H9 (cell line): ENCODE measurements around the gene SOX18. TPM values are rescaled to one million over a fixed set of nuclear protein-coding genes. Genes with fewer than 3 reads are reported as not detected.

ENCODE experiments used
- DNase-seq: peaks from one replicate; pipeline ENCODE4 v3.0.0-alpha.2; 2017
- H2AFZ ChIP-seq: one replicate; pipeline ENCODE4 v1.6.1; 2013; ENCODE audit warnings: mild to moderate bottlenecking, low read length, control low read depth, moderate library complexity
- H2AK5ac ChIP-seq: 2 replicates; pipeline ENCODE4 v1.6.1; 2013; ENCODE audit warnings: low read length, control low read depth, mixed read lengths; ENCODE audit not compliant: insufficient read length
- H2BK120ac ChIP-seq: one replicate; pipeline ENCODE4 v1.6.1; 2013; ENCODE audit warnings: low read depth, mild to moderate bottlenecking, low read length, control low read depth, inconsistent platforms; ENCODE audit not compliant: poor library complexity, severe bottlenecking
- H2BK12ac ChIP-seq: 2 replicates; pipeline ENCODE4 v1.6.1; 2013; ENCODE audit warnings: low read length, control low read depth, mixed read lengths, low read depth; ENCODE audit not compliant: insufficient read length
- H2BK15ac ChIP-seq: 2 replicates; pipeline ENCODE4 v1.6.1; 2013; ENCODE audit warnings: low read depth, low read length, control low read depth
- H2BK20ac ChIP-seq: one replicate; pipeline ENCODE4 v1.6.1; 2013; ENCODE audit warnings: low read depth, mild to moderate bottlenecking, low read length, control low read depth, inconsistent platforms; ENCODE audit not compliant: poor library complexity, severe bottlenecking
- H2BK5ac ChIP-seq: 2 replicates; pipeline ENCODE4 v1.6.1; 2013; ENCODE audit warnings: low read length, control low read depth, mixed read lengths; ENCODE audit not compliant: insufficient read length
- H3K14ac ChIP-seq: 2 replicates; pipeline ENCODE4 v1.6.1; 2013; ENCODE audit warnings: low read length, control low read depth; ENCODE audit not compliant: insufficient read depth
- H3K18ac ChIP-seq: 2 replicates; pipeline ENCODE4 v1.6.1; 2013; ENCODE audit warnings: low read depth, mild to moderate bottlenecking, mixed read lengths, low read length, control low read depth; ENCODE audit not compliant: insufficient read length
- H3K23ac ChIP-seq: 2 replicates; pipeline ENCODE4 v1.6.1; 2013; ENCODE audit warnings: low read length, control low read depth, mixed read lengths, low read depth; ENCODE audit not compliant: insufficient read length
- H3K23me2 ChIP-seq: 2 replicates; pipeline ENCODE4 v1.6.1; 2013; ENCODE audit warnings: low read depth, mild to moderate bottlenecking, mixed read lengths, low read length, control low read depth; ENCODE audit not compliant: insufficient read length, poor library complexity, severe bottlenecking
- H3K27ac ChIP-seq: 2 replicates; pipeline ENCODE4 v1.5.1; 2013; ENCODE audit warnings: low read length, control low read depth, mixed read lengths, low read depth; ENCODE audit not compliant: insufficient read length
- H3K27me3 ChIP-seq: 2 replicates; pipeline ENCODE4 v1.6.1; 2013; ENCODE audit warnings: low read length, control low read depth, inconsistent platforms; ENCODE audit not compliant: insufficient read depth
- H3K4ac ChIP-seq: 2 replicates; pipeline ENCODE4 v1.6.1; 2013; ENCODE audit warnings: low read depth, mild to moderate bottlenecking, control low read depth, inconsistent platforms, low read length, moderate library complexity
- H3K4me1 ChIP-seq: 2 replicates; pipeline ENCODE4 v1.6.1; 2013; ENCODE audit warnings: low read length, control low read depth, inconsistent platforms; ENCODE audit not compliant: insufficient read depth
- H3K4me2 ChIP-seq: 2 replicates; pipeline ENCODE4 v1.6.1; 2013; ENCODE audit warnings: low read length, control low read depth, mixed read lengths; ENCODE audit not compliant: insufficient read length, insufficient read depth
- H3K56ac ChIP-seq: 2 replicates; pipeline ENCODE4 v1.6.1; 2013; ENCODE audit warnings: low read depth, mild to moderate bottlenecking, mixed read lengths, low read length, control low read depth; ENCODE audit not compliant: insufficient read length
- H3K79me1 ChIP-seq: 2 replicates; pipeline ENCODE4 v1.6.1; 2013; ENCODE audit warnings: low read depth, mild to moderate bottlenecking, moderate library complexity, low read length, control low read depth, inconsistent platforms; ENCODE audit not compliant: insufficient read depth, poor library complexity, severe bottlenecking
- H3K79me2 ChIP-seq: 2 replicates; pipeline ENCODE4 v1.6.1; 2013; ENCODE audit warnings: low read length, control low read depth, inconsistent platforms; ENCODE audit not compliant: insufficient read depth
- H3K9ac ChIP-seq: 2 replicates; pipeline ENCODE4 v1.6.1; 2013; ENCODE audit warnings: low read length, control low read depth, mixed read lengths; ENCODE audit not compliant: insufficient read length; ENCODE audit errors: extremely low read depth
- H3K9me3 ChIP-seq: one replicate; pipeline ENCODE4 v1.6.1; 2013; ENCODE audit warnings: low read depth, low read length, inconsistent platforms; ENCODE audit not compliant: control insufficient read depth
- H3T11ph ChIP-seq: one replicate; pipeline ENCODE4 v1.6.1; 2013; ENCODE audit warnings: mild to moderate bottlenecking, low read length, control low read depth, inconsistent platforms
- H4K20me1 ChIP-seq: one replicate; pipeline ENCODE4 v1.6.1; 2013; ENCODE audit not compliant: control insufficient read depth, insufficient read length, insufficient read depth
- H4K5ac ChIP-seq: 2 replicates; pipeline ENCODE4 v1.6.1; 2013; ENCODE audit warnings: low read depth, mild to moderate bottlenecking, mixed read lengths, low read length, control low read depth; ENCODE audit not compliant: insufficient read length
- H4K8ac ChIP-seq: replicated peaks from 2 replicates; pipeline ENCODE4 v1.6.1; 2013; ENCODE audit warnings: low read length, control low read depth, mixed read lengths, low read depth; ENCODE audit not compliant: insufficient read length
- H4K91ac ChIP-seq: 2 replicates; pipeline ENCODE4 v1.6.1; 2013; ENCODE audit warnings: low read depth, mild to moderate bottlenecking, moderate library complexity, mixed read lengths, low read length, control low read depth; ENCODE audit not compliant: insufficient read length
- H3K27ac Mint-ChIP-seq, 3 experiments: 2 replicates in 2 of 3; 3 replicates in 1 of 3; pipeline ENCODE4 v1.8.0; 2020 to 2021; ENCODE audit warnings: mixed read lengths in 3 of 3, mild to moderate bottlenecking in 1 of 3, moderate library complexity in 1 of 3
- H3K27me3 Mint-ChIP-seq: 2 replicates; pipeline ENCODE4 v1.8.0; 2021; ENCODE audit warnings: low read depth, mild to moderate bottlenecking, moderate library complexity, mixed read lengths
- H3K36me3 Mint-ChIP-seq, 3 experiments: 2 replicates in 2 of 3; 3 replicates in 1 of 3; pipeline ENCODE4 v1.8.0; 2020 to 2021; ENCODE audit warnings: low read depth in 3 of 3, mixed read lengths in 3 of 3; ENCODE audit not compliant: insufficient read depth in 1 of 3
- H3K4me1 Mint-ChIP-seq, 2 experiments: 2 replicates each; pipeline ENCODE4 v1.8.0; 2020; ENCODE audit warnings: mixed read lengths in 2 of 2
- H3K4me3 Mint-ChIP-seq, 2 experiments: 2 replicates in 1 of 2; 3 replicates in 1 of 2; pipeline ENCODE4 v1.8.0; 2020 to 2021; ENCODE audit warnings: mild to moderate bottlenecking in 2 of 2, mixed read lengths in 2 of 2, moderate library complexity in 1 of 2
- H3K9me3 Mint-ChIP-seq, 2 experiments: 2 replicates in 1 of 2; 3 replicates in 1 of 2; pipeline ENCODE4 v1.8.0; 2020; ENCODE audit warnings: mild to moderate bottlenecking in 2 of 2, mixed read lengths in 2 of 2, moderate library complexity in 1 of 2
- CTCF ChIP-seq: fragments of 200-600 bp; sonication (generic); conservative IDR thresholded peaks from 3 replicates; pipeline ENCODE4 v1.8.0; 2021; ENCODE audit warnings: antibody characterized with exemption, mild to moderate bottlenecking
- WGBS: extraction: QIAGEN DNeasy Blood & Tissue Kit; methylation state at CpG from one replicate; pipeline ENCODE4 v1.1.7; 2013; ENCODE audit warnings: missing lambda C conversion rate, low lambda C conversion rate, mixed read lengths; ENCODE audit not compliant: insufficient read length; ENCODE audit errors: extremely low coverage; 5-methylcytosine and 5-hydroxymethylcytosine counted together
- total RNA-seq: library from RNA; stranded (reverse); gene quantifications from 2 replicates; pipeline ENCODE4 v1.2.1, GENCODE V29; 2021

Gene SOX18
- total RNA-seq, 1 experiment from 2014 or later: 2.0 TPM

GRCh38 chr20:64093013-64093503 lies 43.6 kb upstream of the SOX18 start:
- no CpG with 5 or more reads among the region's 9 CpGs for WGBS
- H3K9ac ChIP-seq: no peak overlapping the region

More at GRCh38 chr20:64093013-64093503, 43.6 kb upstream of the SOX18 start:
- no peak overlapping the region for H3K27ac Mint-ChIP-seq
- TF ChIP-seq CTCF: no peak
- Histone ChIP-seq H3K9me3 (no peaks in the 10 kb centered on the region), H3K23me2 (no peaks in the 10 kb centered on the region), H3K27me3 (no peaks in the 10 kb centered on the region), H3K14ac (no peak overlapping the region; the same call in 1 of the 2 replicates), H3K56ac (no peak overlapping the region), H3K23ac (no peak overlapping the region), H2AFZ (no peak overlapping the region), H3K4me2 (no peak overlapping the region), H3K27ac (no peak overlapping the region), H4K8ac (no peak overlapping the region), H4K5ac (no peak overlapping the region), H2AK5ac (no peak overlapping the region), H3K79me1 (no peaks in the 10 kb centered on the region), H2BK5ac (no peak overlapping the region), H2BK12ac (no peak overlapping the region), H2BK15ac (no peak overlapping the region), H4K20me1 (no peaks in the 10 kb centered on the region), H2BK20ac (no peak overlapping the region), H3K4ac (no peak overlapping the region), H3K18ac (no peak overlapping the region), H2BK120ac (no peak overlapping the region), H3K79me2 (no peaks in the 10 kb centered on the region), H3T11ph (no peak overlapping the region), H3K4me1 (no peaks in the 10 kb centered on the region; the same call in 1 of the 2 replicates), H4K91ac (no peak overlapping the region)
- H3K9me3 Mint-ChIP-seq: peaks cover 5% of the 10 kb centered on the region in 2 experiments
- peaks cover 2 to 5% (median 2%) of the 10 kb centered on the region in 3 experiments; a peak in 5 of 7 replicates for H3K36me3 Mint-ChIP-seq
- H3K4me1 Mint-ChIP-seq: peaks cover 6 to 11% of the 10 kb centered on the region in 2 experiments
- H3K4me3 Mint-ChIP-seq: no peak overlapping the region
- DNase-seq: peak; percentile 48
- peaks cover 28% of the 10 kb centered on the region for H3K27me3 Mint-ChIP-seq
